ENCODE results near the gene MRGPRD. TPM values are rescaled to one million over a fixed set of nuclear protein-coding genes. Genes with fewer than 3 reads are reported as not detected.

Gene MRGPRD
- total RNA-seq, 2 experiments from 2014 or later = not detected

- ChIA-PET CTCF (ENCODE audit: unreplicated experiment) (no interaction called here), POLR2A (no interaction called here)
- H2AFZ ChIP-seq (ENCODE audit: low read length) = no peak overlapping the region
- no peak for TF ChIP-seq CTCF (conservative IDR thresholded peaks at IDR 0.05; ENCODE audit: low read length)
- TF ChIP-seq EZH2phosphoT487 (IDR thresholded peaks at IDR 0.05; ENCODE audit: borderline replicate concordance, low read depth, low read length) = no peak
- H3K4me2 ChIP-seq (ENCODE audit: low read length) = no peak overlapping the region
- no peaks in the 10 kb centered on the region for H3K36me3 ChIP-seq (ENCODE audit: insufficient read depth, low read length)
- no peak overlapping the region for H3K4me3 ChIP-seq (ENCODE audit: low read depth, low read length, poor library complexity, severe bottlenecking)
- no peak for DNase-seq (ENCODE audit: low spot score)
- H3K79me2 ChIP-seq (ENCODE audit: insufficient read depth, low read depth, low read length) = no peaks in the 10 kb centered on the region
- no peak overlapping the region for H3K27ac ChIP-seq (ENCODE audit: low read depth, low read length, poor library complexity, severe bottlenecking)
- no peaks in the 10 kb centered on the region for H4K20me1 ChIP-seq (ENCODE audit: insufficient read depth, low read length)
- H3K9me3 ChIP-seq (ENCODE audit: low read length) = no peaks in the 10 kb centered on the region
- BruUV-seq (replicated peaks) = no TSS peak
- intact Hi-C loops (cut with micrococcal nuclease; ENCODE audit: unreplicated experiment) = no loop called here
- H3K4me1 ChIP-seq (ENCODE audit: insufficient read depth, low read length, poor library complexity, severe bottlenecking) = no peaks in the 10 kb centered on the region
- no peaks in the 10 kb centered on the region for H3K9me2 ChIP-seq (ENCODE audit: insufficient read depth, low read length)
Observed at GRCh38 chr11:68992743-68993255, 12.0 kb upstream of the MRGPRD start.

GRCh38 chr11:68990995-68991780 lies 10.4 kb upstream of the MRGPRD start:
- ChIA-PET CTCF (ENCODE audit: unreplicated experiment) (no interaction called here), POLR2A (no interaction called here)
- Histone ChIP-seq H4K20me1 (ENCODE audit: insufficient read depth, low read length) (no peaks in the 10 kb centered on the region), H3K9me3 (ENCODE audit: low read length) (no peaks in the 10 kb centered on the region), H3K4me3 (ENCODE audit: low read depth, low read length, poor library complexity, severe bottlenecking) (no peak overlapping the region), H3K9me2 (ENCODE audit: insufficient read depth, low read length) (no peaks in the 10 kb centered on the region), H3K27ac (ENCODE audit: low read depth, low read length, poor library complexity, severe bottlenecking) (no peak overlapping the region), H3K4me2 (ENCODE audit: low read length) (no peak overlapping the region), H3K36me3 (ENCODE audit: insufficient read depth, low read length) (no peaks in the 10 kb centered on the region), H2AFZ (ENCODE audit: low read length) (no peak overlapping the region), H3K4me1 (ENCODE audit: insufficient read depth, low read length, poor library complexity, severe bottlenecking) (no peaks in the 10 kb centered on the region), H3K79me2 (ENCODE audit: insufficient read depth, low read depth, low read length) (no peaks in the 10 kb centered on the region)
- no TSS peak for BruUV-seq (replicated peaks)
- TF ChIP-seq EZH2phosphoT487 (IDR thresholded peaks at IDR 0.05; ENCODE audit: borderline replicate concordance, low read depth, low read length) (no peak), CTCF (conservative IDR thresholded peaks at IDR 0.05; ENCODE audit: low read length) (no peak)
- no peak for DNase-seq (ENCODE audit: low spot score)
- intact Hi-C loops (cut with micrococcal nuclease; ENCODE audit: unreplicated experiment) = no loop called here

GRCh38 chr11:68989936-68990606 lies 9.3 kb upstream of the MRGPRD start:
- H3K27ac ChIP-seq (ENCODE audit: low read depth, low read length, poor library complexity, severe bottlenecking) = no peak overlapping the region
- BruUV-seq (replicated peaks) = no TSS peak
- no peaks in the 10 kb centered on the region for H3K79me2 ChIP-seq (ENCODE audit: insufficient read depth, low read depth, low read length)
- intact Hi-C loops (cut with micrococcal nuclease; ENCODE audit: unreplicated experiment) = no loop called here
- H3K4me2 ChIP-seq (ENCODE audit: low read length) = no peak overlapping the region
- ChIA-PET CTCF (ENCODE audit: unreplicated experiment) (no interaction called here), POLR2A (no interaction called here)
- H2AFZ ChIP-seq (ENCODE audit: low read length) = no peak overlapping the region
- no peak for DNase-seq (ENCODE audit: low spot score)
- H3K9me3 ChIP-seq (ENCODE audit: low read length) = no peaks in the 10 kb centered on the region
- H3K9me2 ChIP-seq (ENCODE audit: insufficient read depth, low read length) = no peaks in the 10 kb centered on the region
- H3K4me3 ChIP-seq (ENCODE audit: low read depth, low read length, poor library complexity, severe bottlenecking) = no peak overlapping the region
- TF ChIP-seq EZH2phosphoT487 (IDR thresholded peaks at IDR 0.05; ENCODE audit: borderline replicate concordance, low read depth, low read length) = no peak
- TF ChIP-seq CTCF (conservative IDR thresholded peaks at IDR 0.05; ENCODE audit: low read length) = no peak
- no peaks in the 10 kb centered on the region for H4K20me1 ChIP-seq (ENCODE audit: insufficient read depth, low read length)
- H3K36me3 ChIP-seq (ENCODE audit: insufficient read depth, low read length) = no peaks in the 10 kb centered on the region
- H3K4me1 ChIP-seq (ENCODE audit: insufficient read depth, low read length, poor library complexity, severe bottlenecking) = no peaks in the 10 kb centered on the region
